H1 (cell line): ENCODE measurements around the gene ARMC12. TPM values are rescaled to one million over a fixed set of nuclear protein-coding genes. Genes with fewer than 3 reads are reported as not detected.

Experiments
- ASH2L ChIP-seq: fragments of 200-600, 300-600 bp; sonication (generic); IDR thresholded peaks from one replicate; pipeline ENCODE4 v1.7.1; 2017; ENCODE audit warnings: low read length
- CBX5 ChIP-seq: fragments of 300-800, 300-1000 bp; sonication (generic); IDR thresholded peaks from 2 replicates; pipeline ENCODE4 v1.7.1; 2016; ENCODE audit warnings: antibody characterized with exemption, low read length, low read depth
- CHD2 ChIP-seq: IDR thresholded peaks from 2 replicates; pipeline ENCODE4 v1.6.1; 2012; ENCODE audit warnings: low read length, improper control_type of control experiment
- CTBP2 ChIP-seq: IDR thresholded peaks from 2 replicates; pipeline ENCODE4 v1.7.0; 2011; ENCODE audit warnings: borderline replicate concordance, mild to moderate bottlenecking, moderate library complexity, mixed read lengths, low read length; ENCODE audit not compliant: insufficient read depth, insufficient read length
- CTCF ChIP-seq, 3 experiments: IDR thresholded peaks; 1 replicate in 2 of 3; 2 replicates in 1 of 3; pipeline versions ENCODE4 v1.5.1 to v1.6.1; 2011; ENCODE audit warnings: low read length in 3 of 3, mild to moderate bottlenecking in 3 of 3, inconsistent platforms in 2 of 3, low read depth in 1 of 3, moderate library complexity in 1 of 3; ENCODE audit not compliant: insufficient read depth in 1 of 3; ENCODE audit errors: control extremely low read depth in 1 of 3
- E2F6 ChIP-seq: IDR thresholded peaks from 2 replicates; pipeline ENCODE4 v1.6.1; 2012; ENCODE audit warnings: inconsistent platforms
- GABPA ChIP-seq: IDR thresholded peaks from 2 replicates; pipeline ENCODE4 v1.6.1; 2011; ENCODE audit warnings: mild to moderate bottlenecking, low read length, moderate library complexity, borderline replicate concordance; ENCODE audit not compliant: insufficient read depth
- JUND ChIP-seq: IDR thresholded peaks from 2 replicates; pipeline ENCODE4 v1.6.1; 2011; ENCODE audit warnings: mild to moderate bottlenecking, improper control_type of control experiment, low read length
- MAX ChIP-seq: IDR thresholded peaks from 2 replicates; pipeline ENCODE4 v1.6.1; 2012; ENCODE audit warnings: inconsistent platforms
- PHF8 ChIP-seq: fragments of 200-600 bp; sonication (generic); conservative IDR thresholded peaks from 2 replicates; pipeline ENCODE4 v1.7.1; 2012; ENCODE audit warnings: low read depth, mild to moderate bottlenecking, inconsistent platforms, low read length, moderate library complexity
- POU5F1 ChIP-seq: IDR thresholded peaks from 2 replicates; pipeline ENCODE4 v1.6.1; 2011; ENCODE audit warnings: low read depth, mild to moderate bottlenecking, low read length, moderate library complexity
- RAD21 ChIP-seq, 2 experiments: IDR thresholded peaks in 1 of 2; conservative IDR thresholded peaks in 1 of 2; 2 replicates each; pipeline ENCODE4 v1.6.1; 2011; ENCODE audit warnings: low read depth in 2 of 2, low read length in 2 of 2, improper control_type of control experiment in 1 of 2, inconsistent platforms in 1 of 2, mild to moderate bottlenecking in 1 of 2, moderate library complexity in 1 of 2
- RBBP5 ChIP-seq: IDR thresholded peaks from 2 replicates; pipeline ENCODE4 v1.7.1; 2012; ENCODE audit warnings: low read depth, mild to moderate bottlenecking, inconsistent platforms, low read length, moderate library complexity, borderline replicate concordance
- RFX5 ChIP-seq: IDR thresholded peaks from 2 replicates; pipeline ENCODE4 v1.6.1; 2011; ENCODE audit warnings: low read depth, low read length, improper control_type of control experiment, borderline replicate concordance
- SRF ChIP-seq: IDR thresholded peaks from 2 replicates; pipeline ENCODE4 v1.6.1; 2011; ENCODE audit warnings: mild to moderate bottlenecking, low read depth, low read length, moderate library complexity
- SUZ12 ChIP-seq: fragments of 200-600 bp; sonication (generic); IDR thresholded peaks from 2 replicates; pipeline ENCODE4 v1.6.1; 2012; ENCODE audit warnings: mild to moderate bottlenecking, inconsistent platforms, low read length, moderate library complexity, mixed read lengths
- USF2 ChIP-seq: IDR thresholded peaks from 2 replicates; pipeline ENCODE4 v1.6.1; 2011; ENCODE audit warnings: low read length, improper control_type of control experiment
- YY1 ChIP-seq: IDR thresholded peaks from 2 replicates; pipeline ENCODE4 v1.6.1; 2011; ENCODE audit warnings: low read depth, mild to moderate bottlenecking, low read length
- ZNF274 ChIP-seq: IDR thresholded peaks from 2 replicates; pipeline ENCODE4 v1.7.0; 2012; ENCODE audit warnings: low read length, borderline replicate concordance; ENCODE audit errors: extremely low read depth
- polyA plus RNA-seq, 7 experiments: library from polyadenylated mRNA; depleted of rRNA in 3 of 7; stranded (reverse) in 5 of 7; unstranded in 2 of 7; fragments of >200 nt in 5 of 7; fragments of 200-250 nt in 2 of 7; gene quantifications; 1 replicate in 5 of 7; 2 replicates in 1 of 7; 4 replicates in 1 of 7; pipeline versions ENCODE4 v1.2.1 to v1.2.3, GENCODE V29; 2011 to 2013; ENCODE audit warnings: missing spikeins in 2 of 7, mixed read lengths in 2 of 7
- total RNA-seq: library from RNA; stranded (reverse); fragmentation: NEBNext Ultra II Directional; extraction: Animal tissue kit (Norgen Biotek cat#: 25700); gene quantifications from 2 replicates; pipeline ENCODE4 v1.2.1, GENCODE V29; 2021

ARMC12 gene
- total and polyA plus RNA-seq, 2 of the 8 experiments (the other 6 are each of a cell fraction or from before 2014, with no cell fraction given) = 0.86 to 3.7 TPM

GRCh38 chr6:35727231-35727934, 9.4 kb upstream of the ARMC12 start (continued):
- TF ChIP-seq PHF8 = 0 out of 2 replicates have a peak, but pooled peaks have one; percentile 54
- no peak for TF ChIP-seq CBX5
- peak; percentile 43 for TF ChIP-seq MAX
- no peak for TF ChIP-seq CTCF (IDR thresholded peaks at IDR 0.05; ENCODE audit: control extremely low read depth in 1 of 3, insufficient read depth in 1 of 3, low read depth in 1 of 3, low read length in 3 of 3)
- TF ChIP-seq E2F6 = peak; percentile 43; the same call in 1 of the 2 replicates
- TF ChIP-seq POU5F1 = no peak
- TF ChIP-seq RBBP5 = peak; percentile 95; the same call in 1 of the 2 replicates
- peak; percentile 95 for TF ChIP-seq ASH2L
- TF ChIP-seq CHD2 = no peak
- no peak for TF ChIP-seq YY1
- TF ChIP-seq SUZ12 = peak; percentile 40; the same call in 1 of the 2 replicates
- TF ChIP-seq USF2 = peak; percentile 82
- no peak for TF ChIP-seq ZNF274
- no peak for TF ChIP-seq SRF
- TF ChIP-seq RFX5 = no peak
- TF ChIP-seq GABPA = no peak
- no peak for TF ChIP-seq CTBP2
- no peak for TF ChIP-seq RAD21 (IDR thresholded peaks at IDR 0.05 in 1 of 2, conservative IDR thresholded peaks at IDR 0.05 in 1 of 2; ENCODE audit: low read depth in 2 of 2, low read length in 2 of 2)
- TF ChIP-seq JUND = no peak
